Thoracic aorta (tissue), 2 donors: ENCODE measurements around the gene C17orf50. TPM values are rescaled to one million over a fixed set of nuclear protein-coding genes. Genes with fewer than 3 reads are reported as not detected.

Experiments used
- ATAC-seq: fragments of 150-250 bp; one replicate; pipeline ENCODE4 v1.8.0; 2017; ENCODE audit warnings: low read depth; ENCODE audit not compliant: insufficient number of reproducible peaks, low FRiP score
- DNase-seq: peaks from one replicate; pipeline ENCODE4 v3.0.0-alpha.2; 2020; ENCODE audit warnings: low spot score
- H3K27ac ChIP-seq, 2 donors: fragments of 200-600 bp; sonication (generic); 1 replicate in 1 of 2; 2 replicates in 1 of 2; pipeline ENCODE4 v1.5.1; 2016; ENCODE audit warnings: mild to moderate bottlenecking in 2 of 2, moderate library complexity in 2 of 2
- H3K27me3 ChIP-seq: fragments of 200-600 bp; sonication (generic); replicated peaks from 2 replicates; pipeline ENCODE4 v1.6.0; 2016; ENCODE audit warnings: mild to moderate bottlenecking; ENCODE audit not compliant: insufficient read depth
- H3K36me3 ChIP-seq: fragments of 200-600 bp; sonication (generic); one replicate; pipeline ENCODE4 v1.5.1; 2016
- H3K4me1 ChIP-seq, 2 donors: fragments of 200-600 bp; sonication (generic); 1 replicate in 1 of 2; 2 replicates in 1 of 2; pipeline versions ENCODE4 v1.5.1 to v1.6.0; 2016; ENCODE audit warnings: low read depth in 2 of 2, mild to moderate bottlenecking in 1 of 2; ENCODE audit not compliant: control insufficient read depth in 1 of 2
- H3K4me3 ChIP-seq: fragments of 200-600 bp; sonication (generic); 2 replicates; pipeline ENCODE4 v1.5.1; 2016; ENCODE audit warnings: mild to moderate bottlenecking
- H3K9me3 ChIP-seq: fragments of 200-600 bp; sonication (generic); 2 replicates; pipeline ENCODE4 v1.5.1; 2016
- CTCF ChIP-seq: fragments of 200-600 bp; sonication (generic); IDR thresholded peaks from one replicate; pipeline ENCODE4 v1.5.1; 2019; ENCODE audit warnings: antibody characterized with exemption
- total RNA-seq, 2 donors: library from RNA; depleted of rRNA; stranded (reverse); fragments of >200 nt; gene quantifications; one replicate each; pipeline versions ENCODE4 v1.1.0 to v1.2.3, GENCODE V29; 2016

Gene C17orf50
- total RNA-seq, 2 donors from 2014 or later: not detected

DNA sequence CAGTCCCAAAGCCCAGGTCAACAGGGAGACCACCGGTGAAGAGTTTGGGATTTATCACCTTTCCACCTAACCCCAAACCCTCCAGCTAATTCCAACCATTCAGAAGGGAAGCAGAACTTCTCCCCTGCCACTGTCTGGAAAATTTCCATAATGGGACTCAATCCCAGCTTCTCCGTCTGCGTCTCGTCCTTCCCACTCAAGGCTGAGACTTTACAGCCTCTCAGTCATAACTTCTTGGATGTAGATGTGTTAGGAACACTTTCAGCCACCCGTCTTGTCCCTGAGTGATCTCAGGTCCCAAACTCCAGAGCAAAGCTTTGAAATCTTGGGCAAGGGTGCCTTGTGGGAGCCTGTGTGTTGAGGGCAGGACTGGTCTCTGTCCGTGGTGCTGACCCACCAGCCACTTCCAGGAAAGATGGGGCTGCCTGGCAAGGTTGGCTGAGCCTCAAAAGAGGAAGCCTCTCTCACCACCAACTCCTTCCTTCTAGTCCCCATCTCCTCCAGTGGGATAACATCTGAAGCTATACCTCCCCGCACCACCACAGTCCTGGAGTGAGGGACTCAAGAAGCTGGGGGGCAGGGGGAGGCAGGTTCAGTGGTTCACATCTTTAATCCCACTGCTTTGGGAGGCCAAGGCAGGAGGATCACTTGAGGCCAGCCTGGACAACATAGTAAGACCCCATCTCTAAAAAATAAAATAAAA lies 16.9 kb upstream of the C17orf50 start:
- Histone ChIP-seq H3K27me3 (no peaks in the 10 kb centered on the region), H3K4me1 (peaks cover 0 to 15% of the 10 kb centered on the region in 2 donors), H3K36me3 (no peaks in the 10 kb centered on the region), H3K4me3 (no peak overlapping the region), H3K9me3 (no peaks in the 10 kb centered on the region), H3K27ac (no peak overlapping the region)
- DNase-seq: no peak
- TF ChIP-seq CTCF: no peak
- ATAC-seq: no peak

DNA sequence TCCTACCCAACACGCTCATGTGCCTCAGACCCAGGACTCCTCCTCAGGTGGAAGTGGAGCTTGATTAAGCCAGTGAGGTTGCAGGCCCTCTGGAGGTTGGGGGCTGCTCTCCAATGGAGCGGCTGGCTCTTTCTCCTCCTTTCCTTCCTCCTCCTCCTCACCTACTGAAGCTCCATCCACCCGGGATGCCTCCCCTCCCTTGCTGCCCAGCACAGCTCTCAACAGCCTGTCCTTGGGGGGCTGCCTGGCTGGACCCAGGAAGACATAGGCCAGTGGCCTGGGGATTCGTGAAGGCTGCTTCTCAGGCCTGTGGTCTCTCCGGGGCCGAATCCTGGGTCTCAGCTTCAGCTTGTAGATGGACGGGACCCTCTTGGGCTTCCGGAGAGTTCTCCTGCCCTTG lies 15.9 kb upstream of the C17orf50 start:
- no peak overlapping the region for H3K27ac ChIP-seq
- no peak overlapping the region for H3K4me3 ChIP-seq
- no peak for ATAC-seq
- peaks cover 6% of the 10 kb centered on the region for H3K27me3 ChIP-seq
- no peak for DNase-seq
- no peak for TF ChIP-seq CTCF
- H3K36me3 ChIP-seq: no peaks in the 10 kb centered on the region
- peaks cover 0 to 19% of the 10 kb centered on the region in 2 donors for H3K4me1 ChIP-seq
- no peaks in the 10 kb centered on the region for H3K9me3 ChIP-seq

DNA sequence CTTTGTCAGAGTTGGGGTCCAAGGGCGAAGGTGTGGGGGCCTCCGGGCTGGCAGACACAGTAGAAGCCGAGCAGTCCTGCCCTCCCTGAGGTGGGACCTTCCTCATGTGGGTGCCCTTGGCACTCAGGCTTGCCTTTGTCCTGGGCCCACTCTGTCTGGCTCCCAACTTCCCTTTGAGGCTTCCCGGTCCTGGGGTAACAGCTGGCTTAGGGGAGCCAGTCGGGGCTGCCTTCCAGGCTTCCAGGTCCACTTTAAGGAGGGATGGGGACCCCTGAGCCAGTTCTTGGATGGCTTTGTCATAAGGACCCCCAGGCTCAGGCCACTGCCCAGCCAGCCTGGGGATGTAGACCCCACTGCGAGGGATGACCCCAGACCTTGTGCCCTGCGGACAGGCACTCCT lies 15.4 kb upstream of the C17orf50 start:
- no peak for DNase-seq
- peaks cover 6% of the 10 kb centered on the region for H3K27me3 ChIP-seq
- peaks cover 0 to 23% of the 10 kb centered on the region in 2 donors for H3K4me1 ChIP-seq
- no peak overlapping the region for H3K27ac ChIP-seq
- TF ChIP-seq CTCF: no peak
- no peaks in the 10 kb centered on the region for H3K9me3 ChIP-seq
- H3K4me3 ChIP-seq: no peak overlapping the region
- no peaks in the 10 kb centered on the region for H3K36me3 ChIP-seq
- no peak for ATAC-seq

DNA sequence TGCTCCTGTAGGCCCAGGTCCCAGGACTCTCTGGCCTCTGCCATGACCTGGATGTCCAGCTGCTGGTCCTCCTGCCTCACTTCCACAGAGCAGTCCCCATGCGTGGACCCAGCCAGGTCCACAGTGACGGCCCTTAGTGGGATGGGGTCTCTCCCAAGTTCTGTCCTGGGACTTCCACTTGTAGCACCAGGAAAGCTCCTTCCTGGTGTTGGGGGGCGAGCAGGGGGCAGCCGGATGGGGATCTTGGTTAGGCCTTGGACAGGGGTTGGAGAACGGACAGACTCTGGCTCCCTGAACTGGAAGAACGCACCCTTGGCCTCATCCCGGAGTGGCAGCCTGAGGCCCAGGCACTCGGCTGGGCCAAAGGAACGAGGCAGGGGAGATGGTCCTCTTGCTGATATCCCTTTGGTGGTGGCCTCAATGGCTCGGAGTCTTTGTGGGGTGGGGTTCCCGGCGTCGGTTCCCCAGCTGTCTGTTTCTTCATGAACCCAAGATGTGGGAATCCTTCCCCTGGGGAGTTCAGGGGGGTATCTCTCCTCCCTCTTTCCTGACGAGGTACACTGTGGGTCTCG lies 14.9 kb upstream of the C17orf50 start:
- H3K27me3 ChIP-seq: peaks cover 6% of the 10 kb centered on the region

More for the DNA sequence above, 14.9 kb upstream of the C17orf50 start:
- Histone ChIP-seq H3K36me3 (no peaks in the 10 kb centered on the region), H3K9me3 (no peaks in the 10 kb centered on the region), H3K4me3 (no peak overlapping the region), H3K27ac (no peak overlapping the region), H3K4me1 (peaks cover 0 to 22% of the 10 kb centered on the region in 2 donors)
- ATAC-seq: no peak
- no peak for DNase-seq
- TF ChIP-seq CTCF: no peak
